OCI-LY7 (cell line): ENCODE measurements around the gene EIF4G3.

ENCODE experiments used
- EZH2phosphoT487 ChIP-seq: fragments of 200-600 bp; sonication (generic); IDR thresholded peaks from 2 replicates; pipeline ENCODE4 v1.6.1; 2018; ENCODE audit warnings: low read depth, borderline replicate concordance, mild to moderate bottlenecking, mixed run types, antibody characterized with exemption, low read length, moderate library complexity, mixed read lengths
- TF ChIP-seq, protein P1 (sequence below): fragments of 200-600 bp; sonication (generic); conservative IDR thresholded peaks from 2 replicates; pipeline ENCODE4 v1.5.1; 2014; ENCODE audit warnings: mild to moderate bottlenecking, antibody characterized with exemption, low read length, moderate library complexity, mixed read lengths

DNA sequence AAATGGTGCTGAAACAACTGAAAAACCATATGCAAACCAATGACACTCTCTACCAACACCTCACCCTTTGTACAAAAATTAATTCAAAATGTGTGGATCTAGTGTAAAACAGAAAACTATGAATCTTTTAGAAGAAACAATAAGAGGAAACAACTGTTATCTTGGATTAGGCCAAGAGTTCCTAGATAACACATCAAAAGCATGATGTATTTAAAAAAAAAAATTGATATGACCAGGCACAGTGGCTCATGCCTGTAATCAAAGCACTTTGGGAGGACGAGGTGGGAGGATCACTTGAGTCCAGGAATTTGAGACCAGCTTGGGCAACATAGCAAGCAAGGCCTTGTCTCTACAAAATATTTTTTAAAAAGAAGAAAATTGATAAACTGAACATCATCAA is 79.0 kb downstream of the EIF4G3 start:
- TF ChIP-seq, protein P1, sequence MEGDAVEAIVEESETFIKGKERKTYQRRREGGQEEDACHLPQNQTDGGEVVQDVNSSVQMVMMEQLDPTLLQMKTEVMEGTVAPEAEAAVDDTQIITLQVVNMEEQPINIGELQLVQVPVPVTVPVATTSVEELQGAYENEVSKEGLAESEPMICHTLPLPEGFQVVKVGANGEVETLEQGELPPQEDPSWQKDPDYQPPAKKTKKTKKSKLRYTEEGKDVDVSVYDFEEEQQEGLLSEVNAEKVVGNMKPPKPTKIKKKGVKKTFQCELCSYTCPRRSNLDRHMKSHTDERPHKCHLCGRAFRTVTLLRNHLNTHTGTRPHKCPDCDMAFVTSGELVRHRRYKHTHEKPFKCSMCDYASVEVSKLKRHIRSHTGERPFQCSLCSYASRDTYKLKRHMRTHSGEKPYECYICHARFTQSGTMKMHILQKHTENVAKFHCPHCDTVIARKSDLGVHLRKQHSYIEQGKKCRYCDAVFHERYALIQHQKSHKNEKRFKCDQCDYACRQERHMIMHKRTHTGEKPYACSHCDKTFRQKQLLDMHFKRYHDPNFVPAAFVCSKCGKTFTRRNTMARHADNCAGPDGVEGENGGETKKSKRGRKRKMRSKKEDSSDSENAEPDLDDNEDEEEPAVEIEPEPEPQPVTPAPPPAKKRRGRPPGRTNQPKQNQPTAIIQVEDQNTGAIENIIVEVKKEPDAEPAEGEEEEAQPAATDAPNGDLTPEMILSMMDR = no peak
- TF ChIP-seq EZH2phosphoT487 = no peak
